AG04450 (cell line): ENCODE data around the gene PCDHA13. TPM values are rescaled to one million over a fixed set of nuclear protein-coding genes. Genes with fewer than 3 reads are reported as not detected.
"Not testable (repeated sequence)": the region's sequence is repeated elsewhere in the genome, so short reads cannot be mapped to it uniquely, and the experiment has no call there.

Source experiments
- CTCF ChIA-PET: fragments of 300-600, 350-600 bp; formaldehyde crosslinking; extraction: SDS; loops from one replicate; lab custom pipeline; 2022; ENCODE audit warnings: antibody characterized with exemption, inconsistent platforms; lab: Charles Lee
- POLR2A ChIA-PET: fragments of 350-600 bp; formaldehyde crosslinking; extraction: SDS; loops from one replicate; lab custom pipeline; 2021; ENCODE audit warnings: antibody characterized with exemption, inconsistent platforms; lab: Yijun Ruan, JAX
- DNase-seq: peaks from one replicate; pipeline ENCODE4 v3.0.0-alpha.2; 2011; ENCODE audit warnings: low read depth, low spot score
- H3K27ac ChIP-seq: one replicate; pipeline ENCODE4 v1.5.1; 2012; ENCODE audit warnings: low read depth, low read length, control low read depth
- H3K27me3 ChIP-seq: one replicate; pipeline ENCODE4 v1.6.0; 2012; ENCODE audit warnings: low read length; ENCODE audit not compliant: control insufficient read depth, insufficient read depth
- H3K4me3 ChIP-seq: 2 replicates; pipeline ENCODE4 v1.5.1; 2011; ENCODE audit warnings: mild to moderate bottlenecking, low read depth, low read length, control low read depth
- H3K9me3 ChIP-seq: 2 replicates; pipeline ENCODE4 v1.5.1; 2012; ENCODE audit warnings: low read length; ENCODE audit not compliant: control insufficient read depth, insufficient read depth
- polyA plus RNA-seq: library from polyadenylated mRNA; depleted of rRNA; stranded (reverse); fragments of >200 nt; gene quantifications from 2 replicates; pipeline ENCODE4 v1.2.3, GENCODE V29; 2011
- TF ChIP-seq, protein P1 (sequence below): IDR thresholded peaks from 2 replicates; pipeline ENCODE4 v1.5.1; 2011; ENCODE audit warnings: low read depth, low read length, control low read depth, inconsistent platforms

Gene PCDHA13
- polyA plus RNA-seq, 1 experiment: not detected

DNA sequence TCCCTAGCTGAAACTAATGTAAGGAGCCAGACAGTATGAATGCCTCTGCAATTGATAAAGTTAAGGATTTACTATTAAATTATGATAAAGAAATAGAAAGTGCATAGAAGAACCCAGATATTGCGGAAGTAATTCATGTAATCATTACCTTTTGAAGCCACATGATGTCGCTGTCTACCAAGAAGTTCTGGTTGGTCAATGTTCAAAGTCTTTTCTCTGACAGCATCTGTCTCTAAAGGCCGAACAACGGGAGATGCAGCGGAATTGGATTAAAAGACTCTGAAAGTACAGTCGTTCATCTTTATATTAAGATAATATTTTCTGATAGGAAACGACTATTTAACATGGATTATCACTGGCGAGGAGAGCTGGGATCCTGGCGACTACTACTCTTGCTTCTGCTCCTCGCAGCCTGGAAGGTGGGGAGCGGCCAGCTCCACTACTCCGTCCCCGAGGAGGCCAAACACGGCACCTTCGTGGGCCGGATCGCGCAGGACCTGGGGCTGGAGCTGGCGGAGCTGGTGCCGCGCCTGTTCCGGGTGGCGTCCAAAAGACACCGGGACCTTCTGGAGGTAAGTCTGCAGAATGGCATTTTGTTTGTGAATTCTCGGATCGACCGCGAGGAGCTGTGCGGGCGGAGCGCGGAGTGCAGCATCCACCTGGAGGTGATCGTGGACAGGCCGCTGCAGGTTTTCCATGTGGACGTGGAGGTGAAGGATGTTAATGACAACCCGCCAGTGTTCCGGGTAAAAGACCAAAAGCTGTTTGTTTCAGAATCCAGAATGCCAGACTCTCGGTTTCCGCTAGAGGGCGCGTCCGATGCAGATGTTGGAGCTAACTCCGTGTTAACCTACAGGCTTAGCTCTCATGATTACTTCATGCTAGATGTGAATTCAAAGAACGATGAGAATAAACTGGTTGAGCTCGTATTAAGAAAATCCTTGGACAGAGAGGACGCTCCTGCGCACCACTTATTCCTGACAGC, 40.7 kb upstream of the PCDHA13 start, which contains the start of gene PCDHA8:
TSS of gene PCDHA8 (plus strand) at position 210 of the 985 bp plus-strand sequence. CDS start at position 345, 135 bp downstream.
- TF ChIP-seq, protein P1, sequence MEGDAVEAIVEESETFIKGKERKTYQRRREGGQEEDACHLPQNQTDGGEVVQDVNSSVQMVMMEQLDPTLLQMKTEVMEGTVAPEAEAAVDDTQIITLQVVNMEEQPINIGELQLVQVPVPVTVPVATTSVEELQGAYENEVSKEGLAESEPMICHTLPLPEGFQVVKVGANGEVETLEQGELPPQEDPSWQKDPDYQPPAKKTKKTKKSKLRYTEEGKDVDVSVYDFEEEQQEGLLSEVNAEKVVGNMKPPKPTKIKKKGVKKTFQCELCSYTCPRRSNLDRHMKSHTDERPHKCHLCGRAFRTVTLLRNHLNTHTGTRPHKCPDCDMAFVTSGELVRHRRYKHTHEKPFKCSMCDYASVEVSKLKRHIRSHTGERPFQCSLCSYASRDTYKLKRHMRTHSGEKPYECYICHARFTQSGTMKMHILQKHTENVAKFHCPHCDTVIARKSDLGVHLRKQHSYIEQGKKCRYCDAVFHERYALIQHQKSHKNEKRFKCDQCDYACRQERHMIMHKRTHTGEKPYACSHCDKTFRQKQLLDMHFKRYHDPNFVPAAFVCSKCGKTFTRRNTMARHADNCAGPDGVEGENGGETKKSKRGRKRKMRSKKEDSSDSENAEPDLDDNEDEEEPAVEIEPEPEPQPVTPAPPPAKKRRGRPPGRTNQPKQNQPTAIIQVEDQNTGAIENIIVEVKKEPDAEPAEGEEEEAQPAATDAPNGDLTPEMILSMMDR: no peak
- POLR2A ChIA-PET: no interaction called here
- Histone ChIP-seq H3K9me3 (peaks cover 36% of the 10 kb centered on the region), H3K27me3 (no peaks in the 10 kb centered on the region), H3K27ac (no peak within 1 kb of the TSS), H3K4me3 (no peak within 1 kb of the TSS)
- DNase-seq: no peak
- CTCF ChIA-PET: no interaction called here

- H3K27me3 ChIP-seq: no peaks in the 10 kb centered on the region
- H3K4me3 ChIP-seq: no peak overlapping the region
- ChIA-PET POLR2A (no interaction called here), CTCF (no interaction called here)
- DNase-seq: no peak
- peaks cover 28% of the 10 kb centered on the region for H3K9me3 ChIP-seq
- TF ChIP-seq, protein P1: no peak
- no peak overlapping the region for H3K27ac ChIP-seq
Measured at GRCh38 chr5:140842798-140843733, 38.9 kb upstream of the PCDHA13 start.

DNA sequence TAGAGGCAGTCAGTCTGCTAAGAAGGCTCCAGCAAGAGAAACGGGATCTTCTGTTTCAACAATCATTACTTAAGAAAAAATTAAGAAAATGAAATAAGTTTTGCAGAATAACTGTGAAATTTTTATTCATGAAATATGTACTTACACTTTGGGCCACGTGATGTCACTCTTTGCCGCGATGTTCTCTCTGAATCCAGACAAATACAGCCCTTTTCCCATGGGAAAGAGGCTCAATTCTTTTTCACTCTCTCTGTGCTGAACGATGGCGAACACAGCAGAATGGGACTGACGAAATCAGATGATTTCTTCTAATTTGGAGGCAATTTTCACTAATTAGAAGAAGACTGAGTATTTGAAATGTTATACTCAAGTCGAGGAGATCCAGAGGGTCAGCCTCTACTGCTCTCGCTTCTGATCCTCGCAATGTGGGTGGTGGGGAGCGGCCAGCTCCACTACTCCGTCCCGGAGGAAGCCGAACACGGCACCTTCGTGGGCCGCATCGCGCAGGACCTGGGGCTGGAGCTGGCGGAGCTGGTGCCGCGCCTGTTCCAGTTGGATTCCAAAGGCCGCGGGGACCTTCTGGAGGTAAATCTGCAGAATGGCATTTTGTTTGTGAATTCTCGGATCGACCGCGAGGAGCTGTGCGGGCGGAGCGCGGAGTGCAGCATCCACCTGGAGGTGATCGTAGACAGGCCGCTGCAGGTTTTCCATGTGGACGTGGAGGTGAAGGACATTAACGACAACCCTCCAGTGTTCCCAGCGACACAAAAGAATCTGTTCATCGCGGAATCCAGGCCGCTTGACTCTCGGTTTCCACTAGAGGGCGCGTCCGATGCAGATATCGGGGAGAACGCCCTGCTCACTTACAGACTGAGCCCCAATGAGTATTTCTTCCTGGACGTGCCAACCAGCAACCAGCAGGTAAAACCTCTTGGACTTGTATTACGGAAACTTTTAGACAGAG, 33.5 kb upstream of the PCDHA13 start, which contains the start of gene PCDHA9:
TSS of gene PCDHA9 (plus strand) at position 244 of the 964 bp plus-strand sequence. CDS start at position 358, 114 bp downstream.
- H3K4me3 ChIP-seq, DNase-seq, POLR2A ChIA-PET, H3K27me3 ChIP-seq, H3K27ac ChIP-seq, CTCF ChIA-PET: not testable (repeated sequence)
- H3K9me3 ChIP-seq: peaks cover 25% of the 10 kb centered on the region

DNA sequence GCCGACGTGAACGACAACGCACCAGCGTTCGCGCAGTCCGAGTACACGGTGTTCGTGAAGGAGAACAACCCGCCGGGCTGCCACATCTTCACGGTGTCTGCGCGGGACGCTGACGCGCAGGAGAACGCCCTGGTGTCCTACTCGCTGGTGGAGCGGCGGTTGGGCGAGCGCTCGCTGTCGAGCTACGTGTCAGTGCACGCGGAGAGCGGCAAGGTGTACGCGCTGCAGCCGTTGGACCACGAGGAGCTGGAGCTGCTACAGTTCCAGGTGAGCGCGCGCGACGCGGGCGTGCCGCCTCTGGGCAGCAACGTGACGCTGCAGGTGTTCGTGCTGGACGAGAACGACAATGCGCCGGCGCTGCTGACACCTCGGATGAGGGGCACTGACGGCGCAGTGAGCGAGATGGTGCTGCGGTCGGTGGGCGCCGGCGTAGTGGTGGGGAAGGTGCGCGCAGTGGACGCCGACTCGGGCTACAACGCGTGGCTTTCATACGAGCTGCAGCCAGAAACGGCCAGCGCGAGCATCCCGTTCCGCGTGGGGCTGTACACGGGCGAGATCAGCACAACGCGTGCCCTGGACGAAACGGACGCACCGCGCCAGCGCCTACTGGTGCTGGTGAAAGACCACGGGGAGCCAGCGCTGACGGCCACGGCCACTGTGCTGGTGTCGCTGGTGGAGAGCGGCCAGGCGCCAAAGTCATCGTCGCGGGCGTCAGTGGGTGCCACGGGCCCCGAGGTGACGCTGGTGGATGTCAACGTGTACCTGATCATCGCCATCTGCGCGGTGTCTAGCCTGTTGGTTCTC, 31.9 kb upstream of the PCDHA13 start:
- CTCF ChIA-PET, H3K4me3 ChIP-seq, H3K27ac ChIP-seq, DNase-seq, H3K27me3 ChIP-seq, POLR2A ChIA-PET: not testable (repeated sequence)
- peaks cover 26% of the 10 kb centered on the region for H3K9me3 ChIP-seq
